H1 (cell line): ENCODE results near the gene CERT1. TPM values are rescaled to one million over a fixed set of nuclear protein-coding genes. Genes with fewer than 3 reads are reported as not detected.

Experiments
- CTCF ChIA-PET: fragments of 300-600 bp; sonication (Branson Sonifier 250); formaldehyde crosslinking; loops from one replicate; lab custom pipeline; 2021; ENCODE audit not compliant: partially characterized antibody; lab: Charles Lee
- POLR2A ChIA-PET: fragments of 300-600 bp; sonication (Branson Sonifier 250); formaldehyde crosslinking; loops from one replicate; lab custom pipeline; 2021; ENCODE audit warnings: inconsistent platforms; ENCODE audit not compliant: partially characterized antibody; lab: Charles Lee
- DNase-seq, 2 experiments: peaks; one replicate each; pipeline versions ENCODE4 v3.0.0 to v3.0.0-alpha.2; 2010 to 2022; ENCODE audit warnings: low spot score in 2 of 2, low read depth in 1 of 2, mixed read lengths in 1 of 2
- FAIRE-seq: peaks from 2 replicates; lab custom pipeline; 2011; peaks lifted over from hg19 to GRCh38; lab: Jason Lieb, UNC
- H2AFZ ChIP-seq: 2 replicates; pipeline ENCODE4 v1.8.1; 2012; ENCODE audit warnings: low read length, inconsistent platforms
- H2AK5ac ChIP-seq: 2 replicates; pipeline ENCODE4 v1.6.1; 2013; ENCODE audit warnings: low read depth, low read length
- H2BK120ac ChIP-seq: replicated peaks from 2 replicates; pipeline ENCODE3; 2013; ENCODE audit warnings: low read depth, low read length, inconsistent platforms
- H2BK12ac ChIP-seq: 2 replicates; pipeline ENCODE4 v1.6.1; 2013; ENCODE audit warnings: low read depth, low read length
- H2BK15ac ChIP-seq: 2 replicates; pipeline ENCODE4 v1.6.1; 2013; ENCODE audit warnings: low read length
- H2BK20ac ChIP-seq: 2 replicates; pipeline ENCODE4 v1.6.1; 2013; ENCODE audit warnings: low read length
- H2BK5ac ChIP-seq: 2 replicates; pipeline ENCODE4 v1.6.1; 2013; ENCODE audit warnings: low read depth, low read length
- H3K14ac ChIP-seq: 2 replicates; pipeline ENCODE4 v1.6.1; 2013; ENCODE audit warnings: inconsistent platforms; ENCODE audit not compliant: insufficient read length
- H3K18ac ChIP-seq: 2 replicates; pipeline ENCODE4 v1.6.1; 2013; ENCODE audit warnings: low read length; ENCODE audit errors: extremely low read depth
- H3K23ac ChIP-seq: 2 replicates; pipeline ENCODE4 v1.6.1; 2013; ENCODE audit warnings: inconsistent platforms; ENCODE audit not compliant: insufficient read length
- H3K23me2 ChIP-seq: 2 replicates; pipeline ENCODE4 v1.6.1; 2013; ENCODE audit warnings: low read depth, low read length
- H3K27ac ChIP-seq: 2 replicates; pipeline ENCODE4 v1.6.1; 2011; ENCODE audit warnings: low read depth, low read length, inconsistent platforms
- H3K27me3 ChIP-seq, 4 experiments: replicated peaks in 1 of 4; 1 replicate in 1 of 4; 2 replicates in 3 of 4; pipeline versions ENCODE4 v1.6.1 to v1.8.1; 2011 to 2013; ENCODE audit warnings: low read length in 3 of 4, mild to moderate bottlenecking in 3 of 4, inconsistent platforms in 2 of 4, mixed read lengths in 2 of 4, moderate library complexity in 1 of 4; ENCODE audit not compliant: control insufficient read depth in 3 of 4, insufficient read depth in 3 of 4; ENCODE audit errors: extremely low read depth in 1 of 4
- H3K36me3 ChIP-seq, 4 experiments: 2 replicates each; pipeline versions ENCODE4 v1.6.1 to v1.8.1; 2011 to 2013; ENCODE audit warnings: mild to moderate bottlenecking in 4 of 4, low read length in 3 of 4, moderate library complexity in 2 of 4, control low read depth in 1 of 4, inconsistent platforms in 1 of 4; ENCODE audit not compliant: insufficient read depth in 4 of 4, control insufficient read depth in 2 of 4
- H3K4ac ChIP-seq: replicated peaks from 2 replicates; pipeline ENCODE3; 2013; ENCODE audit warnings: low read length, low read depth, mixed read lengths, inconsistent platforms; ENCODE audit not compliant: insufficient read length
- H3K4me1 ChIP-seq, 4 experiments: replicated peaks in 1 of 4; 1 replicate in 1 of 4; 2 replicates in 3 of 4; pipeline versions ENCODE4 v1.6.1 to v1.8.1; 2011 to 2013; ENCODE audit warnings: low read length in 3 of 4, inconsistent platforms in 2 of 4, mixed read lengths in 1 of 4; ENCODE audit not compliant: insufficient read depth in 4 of 4, control insufficient read depth in 3 of 4
- H3K4me2 ChIP-seq, 2 experiments: 2 replicates each; pipeline versions ENCODE4 v1.6.1 to v1.8.1; 2011 to 2013; ENCODE audit warnings: low read depth in 2 of 2, low read length in 2 of 2, control low read depth in 1 of 2, inconsistent platforms in 1 of 2, mild to moderate bottlenecking in 1 of 2; ENCODE audit not compliant: insufficient read depth in 1 of 2
- H3K4me3 ChIP-seq, 4 experiments: fragments of 200-600, 300-600 bp in 1 of 4; sonication (generic), shearing (Covaris generic), sonication (Bioruptor Twin) in 1 of 4; 2 replicates each; pipeline versions ENCODE4 v1.5.1 to v1.8.1; 2011 to 2016; ENCODE audit warnings: low read length in 4 of 4, low read depth in 3 of 4, control low read depth in 2 of 4, inconsistent platforms in 2 of 4, mild to moderate bottlenecking in 2 of 4, mixed read lengths in 1 of 4, moderate library complexity in 1 of 4; ENCODE audit not compliant: insufficient read depth in 2 of 4; ENCODE audit errors: extremely low read depth in 1 of 4
- H3K56ac ChIP-seq: replicated peaks from 2 replicates; pipeline ENCODE3; 2013; ENCODE audit warnings: low read depth, mild to moderate bottlenecking, mixed read lengths, low read length, inconsistent platforms; ENCODE audit not compliant: insufficient read length
- H3K79me1 ChIP-seq: 2 replicates; pipeline ENCODE4 v1.6.1; 2013; ENCODE audit warnings: low read depth, low read length, control low read depth
- H3K79me2 ChIP-seq, 2 experiments: 2 replicates each; pipeline versions ENCODE4 v1.6.1 to v1.8.1; 2012 to 2013; ENCODE audit warnings: low read length in 2 of 2, mild to moderate bottlenecking in 2 of 2, inconsistent platforms in 1 of 2; ENCODE audit not compliant: insufficient read depth in 2 of 2, control insufficient read depth in 1 of 2
- H3K9ac ChIP-seq, 4 experiments: replicated peaks in 1 of 4; 1 replicate in 1 of 4; 2 replicates in 3 of 4; pipeline versions ENCODE4 v1.6.1 to v1.8.1; 2011 to 2013; ENCODE audit warnings: low read depth in 3 of 4, low read length in 3 of 4, control low read depth in 2 of 4, mild to moderate bottlenecking in 2 of 4, moderate library complexity in 2 of 4, inconsistent platforms in 1 of 4; ENCODE audit errors: extremely low read depth in 1 of 4
- H3K9me3 ChIP-seq, 2 experiments: 2 replicates each; pipeline versions ENCODE4 v1.6.1 to v1.8.1; 2012 to 2013; ENCODE audit warnings: mild to moderate bottlenecking in 2 of 2, moderate library complexity in 2 of 2, control low read depth in 1 of 2, inconsistent platforms in 1 of 2, low read depth in 1 of 2, low read length in 1 of 2, mixed read lengths in 1 of 2; ENCODE audit not compliant: insufficient read depth in 2 of 2
- H4K20me1 ChIP-seq, 2 experiments: replicated peaks in 1 of 2; 2 replicates each; pipeline versions ENCODE3 to v1.8.1; 2011 to 2013; ENCODE audit warnings: inconsistent platforms in 2 of 2, low read length in 2 of 2, mild to moderate bottlenecking in 1 of 2; ENCODE audit not compliant: insufficient read depth in 2 of 2, control insufficient read depth in 1 of 2
- H4K5ac ChIP-seq: 2 replicates; pipeline ENCODE4 v1.6.1; 2013; ENCODE audit warnings: low read length, low read depth, mixed read lengths, inconsistent platforms; ENCODE audit not compliant: insufficient read length
- H4K8ac ChIP-seq: 2 replicates; pipeline ENCODE4 v1.8.0; 2013; ENCODE audit warnings: mild to moderate bottlenecking, moderate library complexity, low read length, inconsistent platforms; ENCODE audit not compliant: insufficient read depth; ENCODE audit errors: extremely low read depth
- H4K91ac ChIP-seq: replicated peaks from 2 replicates; pipeline ENCODE3; 2013; ENCODE audit warnings: low read length, mixed read lengths, inconsistent platforms; ENCODE audit not compliant: insufficient read length
- ASH2L ChIP-seq: fragments of 200-600, 300-600 bp; sonication (generic); IDR thresholded peaks from one replicate; pipeline ENCODE4 v1.7.1; 2017; ENCODE audit warnings: low read length
- CHD2 ChIP-seq: IDR thresholded peaks from 2 replicates; pipeline ENCODE4 v1.6.1; 2012; ENCODE audit warnings: low read length, improper control_type of control experiment
- GABPA ChIP-seq: IDR thresholded peaks from 2 replicates; pipeline ENCODE4 v1.6.1; 2011; ENCODE audit warnings: mild to moderate bottlenecking, low read length, moderate library complexity, borderline replicate concordance; ENCODE audit not compliant: insufficient read depth
- HDAC2 ChIP-seq, 2 experiments: fragments of 300-600 bp in 1 of 2; sonication (generic) in 1 of 2; IDR thresholded peaks; 2 replicates each; pipeline ENCODE4 v1.6.1; 2011 to 2012; ENCODE audit warnings: low read depth in 2 of 2, low read length in 2 of 2, mild to moderate bottlenecking in 2 of 2, moderate library complexity in 2 of 2, borderline replicate concordance in 1 of 2, inconsistent platforms in 1 of 2
- KDM1A ChIP-seq: fragments of 200-600, 300-600 bp; sonication (generic); IDR thresholded peaks from 2 replicates; pipeline ENCODE4 v1.7.1; 2016; ENCODE audit warnings: mild to moderate bottlenecking, low read length, borderline replicate concordance
- KDM4A ChIP-seq: IDR thresholded peaks from one replicate; pipeline ENCODE4 v1.7.1; 2012; ENCODE audit warnings: low read depth, mild to moderate bottlenecking, moderate library complexity, low read length, inconsistent platforms; ENCODE audit not compliant: severe bottlenecking
- KDM5A ChIP-seq: fragments of 200-600 bp; IDR thresholded peaks from 2 replicates; pipeline ENCODE4 v1.7.1; 2012; ENCODE audit warnings: mild to moderate bottlenecking, low read length, inconsistent platforms, mixed read lengths
- PHF8 ChIP-seq: fragments of 200-600 bp; sonication (generic); conservative IDR thresholded peaks from 2 replicates; pipeline ENCODE4 v1.7.1; 2012; ENCODE audit warnings: low read depth, mild to moderate bottlenecking, inconsistent platforms, low read length, moderate library complexity
- RFX5 ChIP-seq: IDR thresholded peaks from 2 replicates; pipeline ENCODE4 v1.6.1; 2011; ENCODE audit warnings: low read depth, low read length, improper control_type of control experiment, borderline replicate concordance
- SP2 ChIP-seq: IDR thresholded peaks from 2 replicates; pipeline ENCODE4 v1.6.1; 2012; ENCODE audit warnings: mild to moderate bottlenecking, low read length, inconsistent platforms
- TAF1 ChIP-seq: IDR thresholded peaks from 2 replicates; pipeline ENCODE4 v1.6.1; 2011; ENCODE audit warnings: mild to moderate bottlenecking, low read depth, low read length
- WGBS, 2 experiments: shearing (Covaris generic) in 1 of 2; methylation state at CpG; one replicate each; pipeline versions ENCODE4 v1.1.6 to v1.1.7; 2013 to 2015; ENCODE audit warnings: low lambda C conversion rate in 2 of 2, mixed read lengths in 2 of 2, inconsistent platforms in 1 of 2, low coverage in 1 of 2, missing lambda C conversion rate in 1 of 2; ENCODE audit not compliant: insufficient replicate concordance in 2 of 2, insufficient coverage in 1 of 2, insufficient read length in 1 of 2; ENCODE audit errors: extremely low coverage in 1 of 2, missing lambda C conversion rate in 1 of 2; 5-methylcytosine and 5-hydroxymethylcytosine counted together
- polyA plus RNA-seq, 7 experiments: library from polyadenylated mRNA; depleted of rRNA in 3 of 7; stranded (reverse) in 5 of 7; unstranded in 2 of 7; fragments of >200 nt in 5 of 7; fragments of 200-250 nt in 2 of 7; gene quantifications; 1 replicate in 5 of 7; 2 replicates in 1 of 7; 4 replicates in 1 of 7; pipeline versions ENCODE4 v1.2.1 to v1.2.3, GENCODE V29; 2011 to 2013; ENCODE audit warnings: missing spikeins in 2 of 7, mixed read lengths in 2 of 7
- total RNA-seq: library from RNA; stranded (reverse); fragmentation: NEBNext Ultra II Directional; extraction: Animal tissue kit (Norgen Biotek cat#: 25700); gene quantifications from 2 replicates; pipeline ENCODE4 v1.2.1, GENCODE V29; 2021
- TF ChIP-seq, protein P1 (sequence below), 3 experiments: IDR thresholded peaks; 1 replicate in 2 of 3; 2 replicates in 1 of 3; pipeline versions ENCODE4 v1.5.1 to v1.6.1; 2011; ENCODE audit warnings: low read length in 3 of 3, mild to moderate bottlenecking in 3 of 3, inconsistent platforms in 2 of 3, low read depth in 1 of 3, moderate library complexity in 1 of 3; ENCODE audit not compliant: insufficient read depth in 1 of 3; ENCODE audit errors: control extremely low read depth in 1 of 3

CERT1 gene
- total and polyA plus RNA-seq, 2 of the 8 experiments (the other 6 are each of a cell fraction or from before 2014, with no cell fraction given): 7.8 to 55.3 TPM

DNA sequence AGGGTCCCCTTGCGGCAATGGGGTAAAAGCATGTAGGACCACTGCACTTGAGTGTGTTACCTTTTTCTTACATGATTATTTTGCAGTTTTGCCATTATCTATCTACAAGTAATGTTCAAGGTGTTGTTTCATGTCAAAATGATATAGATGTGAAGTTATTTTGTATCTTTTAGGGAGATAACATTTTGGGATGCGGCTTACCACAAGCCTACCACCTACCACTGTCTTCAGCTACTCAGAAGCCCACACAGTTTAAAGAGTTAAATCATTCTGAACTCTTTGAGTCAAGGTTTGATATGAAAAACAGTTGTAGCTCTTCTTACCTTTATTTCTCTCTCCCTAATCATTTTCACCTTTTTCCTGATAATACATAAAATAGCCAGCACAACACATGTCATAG lies 19.8 kb downstream of the CERT1 start:
- H3K4me1 ChIP-seq: no peaks in the 10 kb centered on the region
- WGBS, 2 experiments: 94% methylated on average over 2 of the region's 2 CpGs; no CpG with 5 or more reads in 1 of the 2 experiments
- H4K91ac ChIP-seq: no peak overlapping the region
- peaks cover 0 to 3% (median 0%) of the 10 kb centered on the region in 4 experiments; a peak in 1 of 8 replicates for H3K36me3 ChIP-seq
- H2BK5ac ChIP-seq: no peak overlapping the region
- H3K14ac ChIP-seq: no peak overlapping the region
- H2BK12ac ChIP-seq: no peak overlapping the region
- H3K79me2 ChIP-seq: peaks cover 0 to 20% of the 10 kb centered on the region in 2 experiments; a peak in 1 of 4 replicates
- no peak overlapping the region for H3K4me3 ChIP-seq
- ChIA-PET CTCF (no interaction called here), POLR2A (no interaction called here)
- H3K27me3 ChIP-seq: no peaks in the 10 kb centered on the region
- H3K9ac ChIP-seq: no peak overlapping the region
- no peak overlapping the region for H3K56ac ChIP-seq
- H4K5ac ChIP-seq: no peak overlapping the region
- H4K20me1 ChIP-seq: no peaks in the 10 kb centered on the region
- no peak overlapping the region for H2BK120ac ChIP-seq
- H2BK20ac ChIP-seq: no peak overlapping the region
- no peak overlapping the region for H2AFZ ChIP-seq
- no peak overlapping the region for H3K18ac ChIP-seq
- H3K23me2 ChIP-seq: no peaks in the 10 kb centered on the region
- no peak overlapping the region for H3K23ac ChIP-seq
- H3K4me2 ChIP-seq: no peak overlapping the region
- no peak overlapping the region for H3K4ac ChIP-seq
- FAIRE-seq (no peak), DNase-seq (no peak)
- H3K9me3 ChIP-seq: no peaks in the 10 kb centered on the region
- H2BK15ac ChIP-seq: no peak overlapping the region
- no peak overlapping the region for H3K27ac ChIP-seq
- H4K8ac ChIP-seq: no peak overlapping the region
- H2AK5ac ChIP-seq: no peak overlapping the region
- H3K79me1 ChIP-seq: no peaks in the 10 kb centered on the region
- TF ChIP-seq, protein P1, sequence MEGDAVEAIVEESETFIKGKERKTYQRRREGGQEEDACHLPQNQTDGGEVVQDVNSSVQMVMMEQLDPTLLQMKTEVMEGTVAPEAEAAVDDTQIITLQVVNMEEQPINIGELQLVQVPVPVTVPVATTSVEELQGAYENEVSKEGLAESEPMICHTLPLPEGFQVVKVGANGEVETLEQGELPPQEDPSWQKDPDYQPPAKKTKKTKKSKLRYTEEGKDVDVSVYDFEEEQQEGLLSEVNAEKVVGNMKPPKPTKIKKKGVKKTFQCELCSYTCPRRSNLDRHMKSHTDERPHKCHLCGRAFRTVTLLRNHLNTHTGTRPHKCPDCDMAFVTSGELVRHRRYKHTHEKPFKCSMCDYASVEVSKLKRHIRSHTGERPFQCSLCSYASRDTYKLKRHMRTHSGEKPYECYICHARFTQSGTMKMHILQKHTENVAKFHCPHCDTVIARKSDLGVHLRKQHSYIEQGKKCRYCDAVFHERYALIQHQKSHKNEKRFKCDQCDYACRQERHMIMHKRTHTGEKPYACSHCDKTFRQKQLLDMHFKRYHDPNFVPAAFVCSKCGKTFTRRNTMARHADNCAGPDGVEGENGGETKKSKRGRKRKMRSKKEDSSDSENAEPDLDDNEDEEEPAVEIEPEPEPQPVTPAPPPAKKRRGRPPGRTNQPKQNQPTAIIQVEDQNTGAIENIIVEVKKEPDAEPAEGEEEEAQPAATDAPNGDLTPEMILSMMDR (IDR thresholded peaks at IDR 0.05; ENCODE audit: control extremely low read depth in 1 of 3, insufficient read depth in 1 of 3, low read depth in 1 of 3, low read length in 3 of 3): no peak
- TF ChIP-seq RFX5 (no peak), GABPA (no peak), CHD2 (no peak), KDM5A (no peak), PHF8 (no peak), HDAC2 (IDR thresholded peaks at IDR 0.05; ENCODE audit: borderline replicate concordance in 1 of 2, low read depth in 2 of 2, low read length in 2 of 2) (no peak), KDM1A (no peak), KDM4A (no peak), SP2 (no peak), TAF1 (no peak), ASH2L (no peak)
